ENCODE data around the gene CTCFL. TPM values are rescaled to one million over a fixed set of nuclear protein-coding genes. Genes with fewer than 3 reads are reported as not detected.

The CTCFL gene
- total RNA-seq, 1 donor from 2014 or later, result 0.15 TPM

DNA sequence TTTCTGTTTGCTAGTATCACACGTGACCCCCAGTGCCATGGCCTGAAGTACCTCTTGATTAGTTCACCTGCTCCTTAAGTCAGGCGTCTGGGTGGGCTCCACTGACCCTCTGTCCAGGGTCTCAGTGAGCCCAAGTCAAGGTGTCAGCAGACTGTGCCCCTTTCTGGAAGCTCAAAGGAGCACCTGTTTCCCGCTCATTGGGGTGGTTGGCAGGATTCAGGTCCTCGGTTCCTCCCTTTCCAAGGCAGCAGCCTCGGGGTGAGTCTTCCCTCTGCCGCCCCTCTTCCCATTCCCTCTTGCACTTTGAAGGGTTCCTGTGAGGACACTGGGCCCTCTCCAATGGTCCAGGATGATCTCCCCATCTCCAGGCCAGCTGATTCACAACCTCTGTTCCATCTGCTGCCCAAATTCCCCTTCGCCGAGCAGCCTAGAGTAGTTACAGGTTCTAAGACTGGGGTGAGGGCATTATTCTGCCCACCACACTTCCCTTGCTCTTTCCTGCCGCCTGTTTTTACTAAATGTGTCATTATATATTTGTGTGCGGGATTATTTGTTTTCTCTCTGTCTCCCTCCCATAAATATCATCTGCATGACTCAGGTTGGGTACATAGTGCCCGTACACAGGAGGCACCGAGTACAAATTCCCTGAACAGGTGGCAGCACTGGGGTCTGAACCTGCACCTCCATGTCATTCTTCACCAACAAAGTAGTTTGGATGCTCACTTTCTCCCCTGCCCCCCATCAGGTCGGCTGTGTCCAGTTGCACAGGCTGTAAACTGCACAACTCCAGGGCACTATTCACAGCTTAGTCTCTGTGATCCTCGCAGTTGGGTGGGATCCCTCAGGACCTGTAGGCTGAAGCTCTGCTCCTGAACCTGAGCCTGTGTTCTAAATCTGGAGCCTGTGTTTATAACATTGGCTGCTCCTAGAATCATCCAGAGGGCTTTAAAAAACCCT lies 75.3 kb downstream of the CTCFL start:
- ATAC-seq, result no peak
- no peak for DNase-seq (ENCODE audit: low spot score)

DNA sequence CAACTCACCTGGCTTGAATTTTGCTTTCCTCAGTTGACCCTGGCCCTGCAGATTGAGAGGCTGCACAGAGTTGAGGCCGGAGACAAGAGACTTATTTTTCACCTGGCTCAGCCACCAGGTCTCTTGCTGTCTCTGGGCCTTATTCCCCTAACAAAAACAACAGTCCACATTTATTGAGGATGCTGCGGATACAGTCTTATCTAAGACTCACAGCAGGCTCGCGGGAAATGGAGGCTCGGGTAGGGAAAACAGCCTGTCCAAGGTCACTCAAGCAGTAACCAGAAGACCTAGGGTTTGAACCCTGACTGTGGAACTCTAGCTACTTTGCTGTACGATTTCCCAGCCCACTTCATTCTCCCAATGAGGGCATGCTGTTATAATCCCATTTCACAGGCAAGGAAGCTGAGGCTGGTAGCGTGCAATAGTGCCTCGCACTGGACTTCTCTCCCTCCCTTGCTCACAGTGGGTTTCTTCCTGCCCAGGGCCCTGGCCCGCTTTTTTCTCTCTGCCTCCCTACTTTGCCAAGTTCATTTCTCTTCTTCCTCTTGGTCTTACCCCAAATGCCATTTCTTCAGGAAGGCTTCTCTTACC lies 76.1 kb downstream of the CTCFL start:
- ATAC-seq (no peak), DNase-seq (ENCODE audit: low spot score) (no peak)

Other genes starting within 250 kb of the CTCFL start
- gene SPO11, start 195.3 kb downstream of the CTCFL start, total RNA-seq, result not detected
- gene RAE1, start 173.9 kb downstream of the CTCFL start, total RNA-seq, result 9.0 TPM
- 6.0 TPM for gene RBM38, start 133.7 kb downstream of the CTCFL start, total RNA-seq
- 1,004 TPM for gene PCK1, start 36.0 kb upstream of the CTCFL start, total RNA-seq
- gene ZBP1, start 95.3 kb upstream of the CTCFL start, total RNA-seq, result 0.08 TPM
- gene PMEPA1, start 184.9 kb upstream of the CTCFL start, total RNA-seq, result 5.2 TPM

Measured in left lobe of liver (tissue), 2 donors.